Stomach (tissue), 4 donors: ENCODE measurements around the gene COG4.

Source experiments
- CTCF ChIP-seq, 7 experiments: fragments of 450-650 bp in 4 of 7; fragments of 200-600 bp in 3 of 7; sonication (generic) in 3 of 7; IDR thresholded peaks; one replicate each; pipeline ENCODE4 v1.5.1; 2016 to 2019; ENCODE audit warnings: antibody characterized with exemption in 7 of 7, control low read depth in 2 of 7, mild to moderate bottlenecking in 1 of 7
- POLR2A ChIP-seq, 4 donors: fragments of 450-650 bp; IDR thresholded peaks; one replicate each; pipeline ENCODE4 v1.6.1; 2016; ENCODE audit warnings: antibody characterized with exemption in 4 of 4, control low read depth in 2 of 4, mild to moderate bottlenecking in 1 of 4, moderate library complexity in 1 of 4

GRCh38 chr16:70468776-70469525 is 54.4 kb downstream of the COG4 start:
- no peak for TF ChIP-seq CTCF (IDR thresholded peaks at IDR 0.05)
- TF ChIP-seq POLR2A (IDR thresholded peaks at IDR 0.05): no peak
